H1 (cell line): ENCODE results near the gene RNF183. TPM values are rescaled to one million over a fixed set of nuclear protein-coding genes. Genes with fewer than 3 reads are reported as not detected.

Source experiments
- EZH2 ChIP-seq: fragments of 200-600 bp; sonication (generic); IDR thresholded peaks from 2 replicates; pipeline ENCODE4 v1.7.1; 2012; ENCODE audit warnings: low read depth, mild to moderate bottlenecking, moderate library complexity, low read length, inconsistent platforms; ENCODE audit not compliant: severe bottlenecking
- JUN ChIP-seq: IDR thresholded peaks from 2 replicates; pipeline ENCODE4 v1.6.1; 2011; ENCODE audit warnings: low read depth, mild to moderate bottlenecking, improper control_type of control experiment, low read length
- NANOG ChIP-seq: IDR thresholded peaks from 2 replicates; pipeline ENCODE4 v1.6.1; 2011; ENCODE audit warnings: low read length, low read depth, mild to moderate bottlenecking, inconsistent platforms; ENCODE audit not compliant: insufficient read depth, poor library complexity, severe bottlenecking
- POU5F1 ChIP-seq: IDR thresholded peaks from 2 replicates; pipeline ENCODE4 v1.6.1; 2011; ENCODE audit warnings: low read depth, mild to moderate bottlenecking, low read length, moderate library complexity
- RNF2 ChIP-seq: fragments of 200-900, 300-1000 bp; sonication (generic); IDR thresholded peaks from 2 replicates; pipeline ENCODE4 v1.7.1; 2016; ENCODE audit warnings: borderline replicate concordance, low read depth, mild to moderate bottlenecking, antibody characterized with exemption, low read length; ENCODE audit not compliant: poor library complexity, severe bottlenecking; ENCODE audit errors: missing control alignments
- YY1 ChIP-seq: IDR thresholded peaks from 2 replicates; pipeline ENCODE4 v1.6.1; 2011; ENCODE audit warnings: low read depth, mild to moderate bottlenecking, low read length
- ZNF274 ChIP-seq: IDR thresholded peaks from 2 replicates; pipeline ENCODE4 v1.7.0; 2012; ENCODE audit warnings: low read length, borderline replicate concordance; ENCODE audit errors: extremely low read depth
- polyA plus RNA-seq, 7 experiments: library from polyadenylated mRNA; depleted of rRNA in 3 of 7; stranded (reverse) in 5 of 7; unstranded in 2 of 7; fragments of >200 nt in 5 of 7; fragments of 200-250 nt in 2 of 7; gene quantifications; 1 replicate in 5 of 7; 2 replicates in 1 of 7; 4 replicates in 1 of 7; pipeline versions ENCODE4 v1.2.1 to v1.2.3, GENCODE V29; 2011 to 2013; ENCODE audit warnings: missing spikeins in 2 of 7, mixed read lengths in 2 of 7
- total RNA-seq: library from RNA; stranded (reverse); fragmentation: NEBNext Ultra II Directional; extraction: Animal tissue kit (Norgen Biotek cat#: 25700); gene quantifications from 2 replicates; pipeline ENCODE4 v1.2.1, GENCODE V29; 2021

Gene RNF183
- total and polyA plus RNA-seq, 2 of the 8 experiments (the other 6 are each of a cell fraction or from before 2014, with no cell fraction given), result 0.15 TPM; not detected in 1

GRCh38 chr9:113352006-113352405, 48.8 kb upstream of the RNF183 start (continued):
- TF ChIP-seq RNF2 (no peak), YY1 (no peak), ZNF274 (no peak), POU5F1 (no peak), JUN (no peak), EZH2 (no peak), NANOG (no peak)
